SK-N-MC (cell line): Measurements from ENCODE around the gene TMEM17.

ENCODE experiments used
- EZH2 ChIP-seq: fragments of 200-600 bp; sonication (generic); IDR thresholded peaks from one replicate; pipeline ENCODE4 v1.6.1; 2017; ENCODE audit warnings: antibody characterized with exemption
- POLR2AphosphoS5 ChIP-seq: IDR thresholded peaks from 2 replicates; pipeline ENCODE4 v1.6.1; 2012; ENCODE audit warnings: mild to moderate bottlenecking, low read depth, low read length, borderline replicate concordance

GRCh38 chr2:62478093-62478580 lies 27.9 kb downstream of the TMEM17 start:
- TF ChIP-seq EZH2, result no peak
- no peak for TF ChIP-seq POLR2AphosphoS5
